Measurements from ENCODE around the gene BCAS1. TPM values are rescaled to one million over a fixed set of nuclear protein-coding genes. Genes with fewer than 3 reads are reported as not detected.

BCAS1 gene
- total and polyA plus RNA-seq, 7 experiments from 2014 or later: 0.05 to 0.16 (median 0.10) TPM; not detected in 4

- ChIA-PET CTCF (no interaction called here), POLR2A (no interaction called here)
- H3K36me3 Mint-ChIP-seq: peaks cover 0 to 23% (median 0%) of the 10 kb centered on the region in 5 donors
- H3K4me1 Mint-ChIP-seq: peaks cover 0 to 25% (median 6%) of the 10 kb centered on the region in 7 donors
- intact Hi-C loops (cut with micrococcal nuclease): no loop called here
- H3K9me3 ChIP-seq (ENCODE audit: control insufficient read depth in 2 of 3, low read length in 3 of 3): no peaks in the 10 kb centered on the region
- H3K9me3 Mint-ChIP-seq: peaks cover 0 to 15% (median 2%) of the 10 kb centered on the region in 11 donors
- H3K4me1 ChIP-seq (ENCODE audit: control insufficient read depth in 2 of 2, insufficient read depth in 2 of 2, low read length in 2 of 2): no peaks in the 10 kb centered on the region
- no peak overlapping the region for H3K4me3 ChIP-seq (ENCODE audit: low read length)
- DNase-seq: no peak
- no peaks in the 10 kb centered on the region for H3K36me3 ChIP-seq (ENCODE audit: control insufficient read depth in 2 of 3, insufficient read depth in 3 of 3, low read length in 3 of 3)
- H3K27ac ChIP-seq (ENCODE audit: low read depth, low read length): no peak overlapping the region
- no peak for ATAC-seq
- no peak overlapping the region for H3K27ac Mint-ChIP-seq
- H3K27me3 Mint-ChIP-seq: peaks cover 0 to 13% (median 6%) of the 10 kb centered on the region in 5 donors
- H3K27me3 ChIP-seq (ENCODE audit: control insufficient read depth in 2 of 2, insufficient read depth in 2 of 2, low read length in 2 of 2): no peaks in the 10 kb centered on the region
- no peak overlapping the region for H3K4me3 Mint-ChIP-seq
These were observed 21.9 kb downstream of the BCAS1 start for GRCh38 chr20:54048481-54048880.

DNA sequence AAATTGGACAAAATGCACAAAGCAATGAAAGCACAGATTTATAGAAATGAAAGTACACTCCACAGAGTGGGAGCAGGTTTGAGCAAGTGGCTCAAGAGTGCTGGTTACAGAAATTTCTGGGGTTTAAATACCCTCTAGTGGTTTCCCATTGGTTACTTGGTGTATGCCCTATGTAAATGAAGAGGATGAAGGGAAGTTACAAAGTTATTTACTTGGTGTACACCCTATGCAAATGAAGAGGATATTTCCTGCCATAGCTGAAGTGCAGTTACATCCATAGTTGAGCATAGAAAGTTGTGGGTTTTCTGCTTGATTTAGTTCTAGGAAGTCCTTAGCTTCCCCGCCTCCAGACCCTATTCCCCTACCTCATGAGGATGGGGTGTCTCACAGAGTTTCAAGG, 22.7 kb downstream of the BCAS1 start:
- H3K4me1 ChIP-seq (ENCODE audit: control insufficient read depth in 2 of 2, insufficient read depth in 2 of 2, low read length in 2 of 2): no peaks in the 10 kb centered on the region
- Mint-ChIP-seq H3K27ac (peak overlapping the region in 2 of 9 donors; percentile 10 to 72), H3K36me3 (peaks cover 0 to 23% (median 0%) of the 10 kb centered on the region in 5 donors), H3K4me3 (no peak overlapping the region), H3K4me1 (peaks cover 0 to 29% (median 6%) of the 10 kb centered on the region in 7 donors), H3K9me3 (peaks cover 0 to 15% (median 2%) of the 10 kb centered on the region in 11 donors), H3K27me3 (peaks cover 0 to 13% (median 6%) of the 10 kb centered on the region in 5 donors)
- DNase-seq: no peak
- ChIA-PET POLR2A (no interaction called here), CTCF (interaction anchor here (0.7 kb wide), 1 partner anchor 860 kb away, joined by 3 read pairs; no protein-coding TSS in a partner anchor)
- no peaks in the 10 kb centered on the region for H3K36me3 ChIP-seq (ENCODE audit: control insufficient read depth in 2 of 3, insufficient read depth in 3 of 3, low read length in 3 of 3)
- no peak overlapping the region for H3K27ac ChIP-seq (ENCODE audit: low read depth, low read length)
- ATAC-seq: no peak
- H3K4me3 ChIP-seq (ENCODE audit: low read length): no peak overlapping the region
- H3K27me3 ChIP-seq (ENCODE audit: control insufficient read depth in 2 of 2, insufficient read depth in 2 of 2, low read length in 2 of 2): no peaks in the 10 kb centered on the region
- intact Hi-C loops (cut with micrococcal nuclease): no loop called here
- no peaks in the 10 kb centered on the region for H3K9me3 ChIP-seq (ENCODE audit: control insufficient read depth in 2 of 3, low read length in 3 of 3)

- peaks cover 0 to 15% (median 2%) of the 10 kb centered on the region in 11 donors for H3K9me3 Mint-ChIP-seq
- ChIA-PET POLR2A (no interaction called here), CTCF (interaction anchor here (0.7 kb wide), 1 partner anchor 859 kb away, joined by 3 read pairs; no protein-coding TSS in a partner anchor)
- Histone ChIP-seq H3K27ac (ENCODE audit: low read depth, low read length) (no peak overlapping the region), H3K27me3 (ENCODE audit: control insufficient read depth in 2 of 2, insufficient read depth in 2 of 2, low read length in 2 of 2) (no peaks in the 10 kb centered on the region), H3K9me3 (ENCODE audit: control insufficient read depth in 2 of 3, low read length in 3 of 3) (no peaks in the 10 kb centered on the region), H3K36me3 (ENCODE audit: control insufficient read depth in 2 of 3, insufficient read depth in 3 of 3, low read length in 3 of 3) (no peaks in the 10 kb centered on the region), H3K4me1 (ENCODE audit: control insufficient read depth in 2 of 2, insufficient read depth in 2 of 2, low read length in 2 of 2) (no peaks in the 10 kb centered on the region), H3K4me3 (ENCODE audit: low read length) (no peak overlapping the region)
- H3K36me3 Mint-ChIP-seq: peaks cover 0 to 23% (median 0%) of the 10 kb centered on the region in 5 donors
- intact Hi-C loops (cut with micrococcal nuclease): no loop called here
- ATAC-seq (no peak), DNase-seq (no peak)
- H3K4me3 Mint-ChIP-seq: no peak overlapping the region
- no peak overlapping the region for H3K27ac Mint-ChIP-seq
- H3K27me3 Mint-ChIP-seq: peaks cover 0 to 13% (median 6%) of the 10 kb centered on the region in 5 donors
- H3K4me1 Mint-ChIP-seq: peaks cover 0 to 29% (median 6%) of the 10 kb centered on the region in 7 donors
These were observed 23.3 kb downstream of the BCAS1 start for GRCh38 chr20:54047048-54047447.

DNA sequence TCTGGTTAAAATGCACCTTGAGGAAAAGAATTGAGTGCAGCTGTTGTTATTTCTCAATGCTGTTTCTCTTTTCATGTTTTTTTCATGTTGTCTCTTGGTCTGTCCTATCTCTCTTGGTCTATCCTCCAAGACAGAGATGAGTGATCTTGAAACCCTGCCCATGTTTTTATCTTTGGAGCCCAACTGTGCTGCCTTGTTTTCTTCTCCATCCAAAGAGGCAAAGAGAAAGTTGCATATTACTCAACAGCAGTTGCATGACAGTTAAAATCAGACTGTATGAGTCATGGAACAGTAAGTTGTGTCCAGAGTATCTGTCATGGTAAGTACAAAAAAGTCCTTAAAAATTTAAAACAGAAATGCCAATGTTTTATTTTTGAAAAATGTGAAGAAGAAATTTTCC, 26.2 kb downstream of the BCAS1 start:
- ATAC-seq (no peak), DNase-seq (no peak)
- H3K4me3 Mint-ChIP-seq: no peak overlapping the region
- Histone ChIP-seq H3K9me3 (ENCODE audit: control insufficient read depth in 2 of 3, low read length in 3 of 3) (no peaks in the 10 kb centered on the region), H3K27me3 (ENCODE audit: control insufficient read depth in 2 of 2, insufficient read depth in 2 of 2, low read length in 2 of 2) (no peaks in the 10 kb centered on the region), H3K4me3 (ENCODE audit: low read length) (no peak overlapping the region), H3K36me3 (ENCODE audit: control insufficient read depth in 2 of 3, insufficient read depth in 3 of 3, low read length in 3 of 3) (no peaks in the 10 kb centered on the region), H3K4me1 (ENCODE audit: control insufficient read depth in 2 of 2, insufficient read depth in 2 of 2, low read length in 2 of 2) (no peaks in the 10 kb centered on the region), H3K27ac (ENCODE audit: low read depth, low read length) (no peak overlapping the region)
- intact Hi-C loops (cut with micrococcal nuclease): no loop called here
- H3K36me3 Mint-ChIP-seq: peaks cover 0 to 17% (median 0%) of the 10 kb centered on the region in 5 donors
- H3K4me1 Mint-ChIP-seq: peaks cover 0 to 29% (median 6%) of the 10 kb centered on the region in 7 donors
- H3K9me3 Mint-ChIP-seq: peaks cover 0 to 13% (median 0%) of the 10 kb centered on the region in 11 donors
- ChIA-PET CTCF (no interaction called here), POLR2A (no interaction called here)
- peaks cover 0 to 9% (median 7%) of the 10 kb centered on the region in 5 donors for H3K27me3 Mint-ChIP-seq
- H3K27ac Mint-ChIP-seq: peak overlapping the region in 1 of 9 donors; percentile 16

DNA sequence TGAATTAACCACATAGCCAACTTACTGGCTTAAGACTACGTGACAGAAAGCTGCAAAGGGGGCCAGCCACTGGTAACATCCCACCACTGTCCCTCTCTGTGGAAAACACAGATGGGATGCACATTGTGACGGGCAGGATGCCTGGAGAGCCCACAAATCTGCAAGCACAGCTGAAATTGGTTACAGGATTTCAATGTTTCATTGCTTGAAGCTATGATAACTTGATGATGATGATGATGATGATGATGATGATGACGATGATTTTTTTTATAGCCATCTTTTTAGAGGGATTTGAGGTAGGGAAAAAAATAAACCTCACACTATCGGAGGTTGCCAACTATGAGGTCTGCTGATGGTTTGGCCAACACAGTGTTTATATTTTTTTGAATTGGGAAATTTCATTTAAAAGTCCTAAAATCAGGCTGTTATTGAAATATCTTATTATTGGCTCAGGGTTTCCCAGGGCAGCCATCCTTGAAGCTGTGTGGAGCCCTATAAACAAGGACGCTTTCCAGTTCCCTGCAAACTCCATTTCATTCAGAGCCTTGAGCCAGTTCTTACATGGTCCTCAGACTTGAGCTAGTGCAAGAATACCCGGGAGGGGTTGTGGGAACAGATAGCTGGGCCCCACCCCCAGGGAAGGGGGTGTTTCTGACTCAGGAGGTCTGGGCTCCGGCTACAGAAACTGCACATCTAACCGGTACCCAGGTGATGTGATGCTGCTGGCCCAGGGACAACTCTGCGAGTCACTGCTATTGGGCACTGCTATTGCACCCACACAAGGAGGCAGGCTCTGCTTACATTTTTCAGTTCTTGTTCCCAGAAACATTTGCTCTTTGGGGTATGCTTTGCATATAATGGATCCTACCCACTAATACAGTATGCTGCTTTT, 27.1 kb downstream of the BCAS1 start:
- Mint-ChIP-seq H3K4me3 (no peak overlapping the region), H3K27me3 (peaks cover 1 to 10% (median 7%) of the 10 kb centered on the region in 5 donors), H3K36me3 (peaks cover 0 to 17% (median 0%) of the 10 kb centered on the region in 5 donors), H3K27ac (no peak overlapping the region), H3K4me1 (peaks cover 0 to 29% (median 6%) of the 10 kb centered on the region in 7 donors), H3K9me3 (peaks cover 0 to 11% (median 0%) of the 10 kb centered on the region in 11 donors)
- Histone ChIP-seq H3K27me3 (ENCODE audit: control insufficient read depth in 2 of 2, insufficient read depth in 2 of 2, low read length in 2 of 2) (no peaks in the 10 kb centered on the region), H3K4me1 (ENCODE audit: control insufficient read depth in 2 of 2, insufficient read depth in 2 of 2, low read length in 2 of 2) (no peaks in the 10 kb centered on the region), H3K9me3 (ENCODE audit: control insufficient read depth in 2 of 3, low read length in 3 of 3) (no peaks in the 10 kb centered on the region), H3K27ac (ENCODE audit: low read depth, low read length) (no peak overlapping the region), H3K4me3 (ENCODE audit: low read length) (no peak overlapping the region), H3K36me3 (ENCODE audit: control insufficient read depth in 2 of 3, insufficient read depth in 3 of 3, low read length in 3 of 3) (no peaks in the 10 kb centered on the region)
- ATAC-seq (no peak), DNase-seq (no peak)
- intact Hi-C loops (cut with micrococcal nuclease): no loop called here
- POLR2A ChIA-PET: no interaction called here
- CTCF ChIA-PET: no interaction called here

DNA sequence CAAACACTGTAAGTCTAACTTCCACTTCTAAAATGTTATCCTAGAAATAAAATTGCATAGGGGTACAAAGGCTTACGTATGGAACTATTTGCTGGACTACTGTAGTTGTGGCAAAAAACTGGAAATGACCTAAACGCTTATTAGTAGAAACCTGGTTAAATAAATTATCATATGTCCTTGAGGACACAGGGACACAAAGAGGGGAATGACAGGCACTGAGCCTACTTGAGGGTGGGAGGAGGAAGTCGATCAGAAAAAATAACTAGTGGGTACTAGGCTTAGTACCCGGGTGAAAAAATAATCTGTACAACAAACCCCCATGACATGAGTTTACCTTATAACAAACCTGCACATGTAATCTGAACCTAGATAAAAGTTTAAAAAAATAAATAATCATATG, 28.4 kb downstream of the BCAS1 start:
- no peaks in the 10 kb centered on the region for H3K9me3 ChIP-seq (ENCODE audit: control insufficient read depth in 2 of 3, low read length in 3 of 3)
- Mint-ChIP-seq H3K27me3 (peaks cover 5 to 16% (median 10%) of the 10 kb centered on the region in 5 donors), H3K9me3 (peaks cover 0 to 6% (median 0%) of the 10 kb centered on the region in 11 donors), H3K4me1 (peaks cover 0 to 16% (median 0%) of the 10 kb centered on the region in 7 donors), H3K36me3 (peaks cover 0 to 5% (median 0%) of the 10 kb centered on the region in 5 donors), H3K27ac (no peak overlapping the region), H3K4me3 (no peak overlapping the region)
- no peak overlapping the region for H3K4me3 ChIP-seq (ENCODE audit: low read length)
- POLR2A ChIA-PET: no interaction called here
- no peak for ATAC-seq
- CTCF ChIA-PET: interaction anchor here (0.6 kb wide), 1 partner anchor 50 kb away, joined by 4 read pairs; no protein-coding TSS in a partner anchor
- H3K27ac ChIP-seq (ENCODE audit: low read depth, low read length): no peak overlapping the region
- no peak for DNase-seq
- intact Hi-C loops (cut with micrococcal nuclease): no loop called here
- no peaks in the 10 kb centered on the region for H3K27me3 ChIP-seq (ENCODE audit: control insufficient read depth in 2 of 2, insufficient read depth in 2 of 2, low read length in 2 of 2)
- H3K36me3 ChIP-seq (ENCODE audit: control insufficient read depth in 2 of 3, insufficient read depth in 3 of 3, low read length in 3 of 3): no peaks in the 10 kb centered on the region
- no peaks in the 10 kb centered on the region for H3K4me1 ChIP-seq (ENCODE audit: control insufficient read depth in 2 of 2, insufficient read depth in 2 of 2, low read length in 2 of 2)

Measured in naive thymus-derived CD4-positive, alpha-beta T cell (primary cell).